Caco-2 (cell line): Measurements from ENCODE around the gene SART1. TPM values are rescaled to one million over a fixed set of nuclear protein-coding genes. Genes with fewer than 3 reads are reported as not detected.

Experiments used
- BruUV-seq: library from RNA; stranded (reverse); fragments of 400-500 nt; replicated peaks from 2 replicates; lab custom pipeline; 2021; lab: Mats Ljungman, UMichigan
- CTCF ChIA-PET: fragments of 300-600 bp; sonication (Branson Sonifier 250); formaldehyde crosslinking; loops from one replicate; lab custom pipeline; 2022; ENCODE audit warnings: antibody characterized with exemption; lab: Charles Lee
- POLR2A ChIA-PET: fragments of 300-600 bp; sonication (Branson Sonifier 250); formaldehyde crosslinking; loops from one replicate; lab custom pipeline; 2022; ENCODE audit warnings: antibody characterized with exemption; lab: Charles Lee
- DNase-seq, 2 experiments: peaks; one replicate each; pipeline versions ENCODE4 v3.0.0 to v3.0.0-alpha.2; 2020 to 2022
- H3K27me3 ChIP-seq: replicated peaks from 2 replicates; pipeline ENCODE4 v1.6.0; 2011; ENCODE audit warnings: low read length; ENCODE audit not compliant: control insufficient read depth, insufficient read depth
- H3K36me3 ChIP-seq: 2 replicates; pipeline ENCODE4 v1.5.1; 2011; ENCODE audit warnings: low read length; ENCODE audit not compliant: control insufficient read depth, insufficient read depth
- H3K4me1 ChIP-seq: fragments of 250-450 bp; sonication (Bioruptor Pico); 2 replicates; pipeline ENCODE4 v1.5.1; 2020; ENCODE audit warnings: mild to moderate bottlenecking
- H3K4me3 ChIP-seq: 2 replicates; pipeline ENCODE4 v1.5.1; 2011; ENCODE audit warnings: low read depth, mild to moderate bottlenecking, control low read depth, low read length
- H3K9me3 ChIP-seq: fragments of 250-450 bp; sonication (Bioruptor Pico); 2 replicates; pipeline ENCODE4 v1.5.1; 2020; ENCODE audit warnings: mild to moderate bottlenecking, moderate library complexity
- H3K27ac Mint-ChIP-seq: one replicate; pipeline ENCODE4 v1.8.0; 2022; ENCODE audit warnings: mixed read lengths; ENCODE audit not compliant: unreplicated experiment
- H3K27me3 Mint-ChIP-seq: one replicate; pipeline ENCODE4 v1.8.0; 2022; ENCODE audit warnings: mixed read lengths; ENCODE audit not compliant: insufficient read depth, unreplicated experiment
- H3K36me3 Mint-ChIP-seq: one replicate; pipeline ENCODE4 v1.8.0; 2022; ENCODE audit warnings: mild to moderate bottlenecking, mixed read lengths; ENCODE audit not compliant: insufficient read depth, unreplicated experiment
- H3K4me1 Mint-ChIP-seq: one replicate; pipeline ENCODE4 v1.8.0; 2022; ENCODE audit warnings: low read depth, mixed read lengths; ENCODE audit not compliant: unreplicated experiment
- H3K4me3 Mint-ChIP-seq: one replicate; pipeline ENCODE4 v1.8.0; 2022; ENCODE audit warnings: mild to moderate bottlenecking, moderate library complexity, mixed read lengths; ENCODE audit not compliant: unreplicated experiment
- H3K9me3 Mint-ChIP-seq: one replicate; pipeline ENCODE4 v1.8.0; 2022; ENCODE audit warnings: mixed read lengths; ENCODE audit not compliant: unreplicated experiment
- CTCF ChIP-seq, 2 experiments: fragments of 200-600 bp in 1 of 2; IDR thresholded peaks; 1 replicate in 1 of 2; 2 replicates in 1 of 2; pipeline versions ENCODE4 v1.5.1 to v1.8.0; 2011 to 2022; ENCODE audit warnings: antibody characterized with exemption in 1 of 2, control low read depth in 1 of 2, inconsistent platforms in 1 of 2, low read depth in 1 of 2, low read length in 1 of 2, mild to moderate bottlenecking in 1 of 2, moderate library complexity in 1 of 2; ENCODE audit not compliant: insufficient read depth in 1 of 2, severe bottlenecking in 1 of 2, unreplicated experiment in 1 of 2
- intact Hi-C: fragments of 100-400 bp; cut with micrococcal nuclease; formaldehyde crosslinking; loops from one replicate; pipeline ENCODE4 v1.10.0; 2022; ENCODE audit not compliant: unreplicated experiment
- total RNA-seq: library from RNA; stranded (reverse); gene quantifications from 2 replicates; pipeline ENCODE4 v1.2.3, GENCODE V29; 2022

Gene SART1
- total RNA-seq, 1 experiment from 2014 or later: 78.0 TPM

GRCh38 chr11:65981101-65981740 is 19.7 kb downstream of the SART1 start:
- H3K27me3 Mint-ChIP-seq: no peaks in the 10 kb centered on the region
- no peak for DNase-seq
- no peak for TF ChIP-seq CTCF (IDR thresholded peaks at IDR 0.05; ENCODE audit: insufficient read depth in 1 of 2, low read depth in 1 of 2, low read length in 1 of 2, severe bottlenecking in 1 of 2, unreplicated experiment in 1 of 2)
- intact Hi-C loops: no loop called here
- Histone ChIP-seq H3K9me3 (no peaks in the 10 kb centered on the region), H3K27me3 (no peaks in the 10 kb centered on the region), H3K36me3 (no peaks in the 10 kb centered on the region), H3K4me3 (no peak overlapping the region), H3K4me1 (no peaks in the 10 kb centered on the region)
- BruUV-seq: no TSS peak
- H3K4me1 Mint-ChIP-seq: no peaks in the 10 kb centered on the region
- no peaks in the 10 kb centered on the region for H3K9me3 Mint-ChIP-seq
- H3K27ac Mint-ChIP-seq: no peak overlapping the region
- H3K4me3 Mint-ChIP-seq: no peak overlapping the region
- peaks cover 41% of the 10 kb centered on the region for H3K36me3 Mint-ChIP-seq
- POLR2A ChIA-PET: no interaction called here
- CTCF ChIA-PET: interaction anchor here (0.6 kb wide), 2 partner anchors 35 to 93 kb away, joined by 3 to 9 read pairs; partner anchors contain the start of gene FIBP

- CTCF ChIA-PET: interaction anchor here (0.6 to 1.4 kb wide), 3 partner anchors 82 to 94 kb away, joined by 3 to 9 read pairs (median 7); partner anchors contain the start of genes FIBP and FOSL1
- DNase-seq: no peak
- Histone ChIP-seq H3K9me3 (no peaks in the 10 kb centered on the region), H3K27me3 (no peaks in the 10 kb centered on the region), H3K4me1 (no peaks in the 10 kb centered on the region), H3K36me3 (no peaks in the 10 kb centered on the region), H3K4me3 (no peak overlapping the region)
- H3K9me3 Mint-ChIP-seq: no peaks in the 10 kb centered on the region
- no peak for TF ChIP-seq CTCF (IDR thresholded peaks at IDR 0.05; ENCODE audit: insufficient read depth in 1 of 2, low read depth in 1 of 2, low read length in 1 of 2, severe bottlenecking in 1 of 2, unreplicated experiment in 1 of 2)
- H3K27me3 Mint-ChIP-seq: no peaks in the 10 kb centered on the region
- no peak overlapping the region for H3K4me3 Mint-ChIP-seq
- H3K4me1 Mint-ChIP-seq: no peaks in the 10 kb centered on the region
- POLR2A ChIA-PET: interaction anchor here (0.6 kb wide), 2 partner anchors 11 to 93 kb away, joined by 3 to 5 read pairs; no protein-coding TSS in a partner anchor
- peaks cover 33% of the 10 kb centered on the region for H3K36me3 Mint-ChIP-seq
- H3K27ac Mint-ChIP-seq: no peak overlapping the region
- intact Hi-C loops: no loop called here
- no TSS peak for BruUV-seq
Measured at GRCh38 chr11:65981972-65982823, 20.7 kb downstream of the SART1 start.

- H3K36me3 Mint-ChIP-seq: peaks cover 31% of the 10 kb centered on the region
Measured at GRCh38 chr11:65982824-65983588, 21.5 kb downstream of the SART1 start.

More at GRCh38 chr11:65982824-65983588, 21.5 kb downstream of the SART1 start:
- Mint-ChIP-seq H3K9me3 (no peaks in the 10 kb centered on the region), H3K4me1 (no peaks in the 10 kb centered on the region), H3K27ac (no peak overlapping the region), H3K27me3 (no peaks in the 10 kb centered on the region), H3K4me3 (no peak overlapping the region)
- CTCF ChIA-PET: interaction anchor here (1.4 kb wide), 1 partner anchor 95 kb away, joined by 3 read pairs; the partner anchor contains the start of gene FIBP
- H3K27me3 ChIP-seq: no peaks in the 10 kb centered on the region
- no peak overlapping the region for H3K4me3 ChIP-seq
- no peak for DNase-seq
- no peak for TF ChIP-seq CTCF (IDR thresholded peaks at IDR 0.05; ENCODE audit: insufficient read depth in 1 of 2, low read depth in 1 of 2, low read length in 1 of 2, severe bottlenecking in 1 of 2, unreplicated experiment in 1 of 2)
- no peaks in the 10 kb centered on the region for H3K9me3 ChIP-seq
- TSS peak; percentile 11 for BruUV-seq
- no peaks in the 10 kb centered on the region for H3K4me1 ChIP-seq
- intact Hi-C loops: no loop called here
- H3K36me3 ChIP-seq: no peaks in the 10 kb centered on the region
- POLR2A ChIA-PET: interaction anchor here (0.5 to 0.6 kb wide), 3 partner anchors 10 to 123 kb away, joined by 3 to 5 read pairs (median 4); no protein-coding TSS in a partner anchor
